HL-60/S4 (cell line): ENCODE data around the gene TMCO1.
"Not testable (repeated sequence)": the region's sequence is repeated elsewhere in the genome, so short reads cannot be mapped to it uniquely, and the experiment has no call there.

Experiments used
- in situ Hi-C: fragments of 300-500 bp; cut with MboI; formaldehyde crosslinking; loops from 2 replicates; pipeline ENCODE4 v1.14.3; 2022; ENCODE audit warnings: low sequenced_read_pairs

TMCO1 gene

GRCh38 chr1:165768513-165769394, at the start of gene TMCO1:
TMCO1 (minus strand) TSS chr1:165768868; CDS start chr1:165768751, 117 bp downstream.
- in situ Hi-C loops = no loop called here

- in situ Hi-C loops = no loop called here
These were observed 48.3 kb upstream of the TMCO1 start for GRCh38 chr1:165816826-165817497.

GRCh38 chr1:165816157-165816556, 47.5 kb upstream of the TMCO1 start:
- in situ Hi-C loops = no loop called here

- in situ Hi-C loops = no loop called here
These were observed 47.1 kb upstream of the TMCO1 start for GRCh38 chr1:165815725-165816124.

GRCh38 chr1:165807613-165808012, 38.9 kb upstream of the TMCO1 start:
- in situ Hi-C loops = no loop called here

GRCh38 chr1:165804513-165804912, 35.8 kb upstream of the TMCO1 start:
- in situ Hi-C loops = not testable (repeated sequence)

GRCh38 chr1:165799387-165799786, 30.7 kb upstream of the TMCO1 start:
- in situ Hi-C loops = no loop called here

GRCh38 chr1:165795894-165796293, 27.2 kb upstream of the TMCO1 start:
- in situ Hi-C loops = no loop called here

GRCh38 chr1:165793951-165794350, 25.3 kb upstream of the TMCO1 start:
- in situ Hi-C loops = no loop called here

GRCh38 chr1:165787741-165788140, 19.1 kb upstream of the TMCO1 start:
- in situ Hi-C loops = no loop called here

GRCh38 chr1:165783519-165783918, 14.9 kb upstream of the TMCO1 start:
- in situ Hi-C loops = not testable (repeated sequence)

- in situ Hi-C loops = not testable (repeated sequence)
These were observed 9.5 kb upstream of the TMCO1 start for GRCh38 chr1:165778197-165778596.

GRCh38 chr1:165773324-165773965, 4.8 kb upstream of the TMCO1 start:
- in situ Hi-C loops = no loop called here

GRCh38 chr1:165772739-165773138, 4.1 kb upstream of the TMCO1 start:
- in situ Hi-C loops = no loop called here

GRCh38 chr1:165764277-165764676, 4.4 kb downstream of the TMCO1 start:
- in situ Hi-C loops = no loop called here

- in situ Hi-C loops = no loop called here
These were observed 5.2 kb downstream of the TMCO1 start for GRCh38 chr1:165763442-165763841.

- in situ Hi-C loops = no loop called here
These were observed 5.9 kb downstream of the TMCO1 start for GRCh38 chr1:165762725-165763124.

- in situ Hi-C loops = no loop called here
These were observed 9.6 kb downstream of the TMCO1 start for GRCh38 chr1:165759095-165759494.

- in situ Hi-C loops = no loop called here
These were observed 13.2 kb downstream of the TMCO1 start for GRCh38 chr1:165755393-165756010.

GRCh38 chr1:165753934-165754333, 14.7 kb downstream of the TMCO1 start:
- in situ Hi-C loops = no loop called here

GRCh38 chr1:165748550-165748949, 20.1 kb downstream of the TMCO1 start:
- in situ Hi-C loops = no loop called here
